Stimulated activated CD8-positive, alpha-beta memory T cell treated with anti-CD3 and anti-CD28 coated beads, Interleukin-7, amount 100 ng/mL, for 24 hours (primary cell): ENCODE data around the gene NDUFA7.
"Not testable (repeated sequence)": the region's sequence is repeated elsewhere in the genome, so short reads cannot be mapped to it uniquely, and the experiment has no call there.

ENCODE experiments used
- DNase-seq: peaks from one replicate; pipeline ENCODE4 v3.0.0-alpha.2; 2020; ENCODE audit warnings: low read depth

NDUFA7 gene

DNA sequence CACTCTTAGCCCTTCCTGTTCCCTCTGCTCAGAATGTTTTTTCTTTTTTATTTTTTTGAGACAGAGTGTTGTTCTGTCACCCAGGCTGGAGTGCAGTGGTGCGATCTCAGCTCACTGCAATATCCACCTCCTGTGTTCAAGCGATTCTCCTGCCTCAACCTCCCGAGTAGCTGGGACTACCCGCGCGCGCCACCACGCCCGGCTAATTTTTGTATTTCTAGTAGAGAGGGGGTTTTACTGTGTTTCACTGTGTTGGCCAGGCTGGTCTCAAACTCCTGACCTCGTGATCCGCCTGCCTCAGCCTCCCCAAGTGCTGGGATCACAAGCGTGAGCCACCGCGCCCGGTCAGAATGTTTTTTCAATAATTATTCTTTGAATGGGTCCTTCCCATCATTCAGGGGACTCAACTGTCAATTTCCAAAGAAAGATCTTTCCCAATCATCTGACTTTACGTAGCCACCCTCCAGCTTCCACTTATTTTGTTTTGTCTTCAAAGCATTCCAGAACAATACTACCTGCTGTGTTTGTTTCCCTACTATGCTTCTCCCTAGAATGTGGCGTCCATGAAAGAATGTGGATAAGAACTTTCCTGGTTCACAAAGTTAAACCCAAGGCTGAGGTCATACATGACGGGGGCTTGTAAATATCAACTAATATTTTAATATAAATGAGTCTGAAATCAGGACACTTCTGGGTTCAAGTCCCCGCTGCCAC, 1.2 kb downstream of the NDUFA7 start:
- DNase-seq: no peak

DNA sequence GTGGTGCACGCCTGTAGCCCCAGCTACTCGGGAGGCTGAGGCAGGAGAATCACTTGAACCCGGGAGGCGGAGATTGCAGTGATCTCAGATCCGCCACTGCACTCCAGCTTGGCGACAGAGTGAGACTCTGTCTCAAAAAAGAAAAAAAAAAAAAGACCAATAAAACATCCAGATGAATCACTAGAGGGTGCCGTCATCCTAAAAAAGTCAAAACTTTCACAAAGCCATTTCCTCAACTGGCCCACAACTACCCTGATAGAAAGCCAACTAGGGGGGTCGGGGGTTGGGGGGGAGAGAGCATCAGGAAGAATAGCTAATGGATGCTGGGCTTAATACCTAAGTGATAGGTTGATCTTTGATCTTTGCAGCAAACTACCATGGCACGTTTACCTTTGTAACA, 2.3 kb downstream of the NDUFA7 start:
- DNase-seq: not testable (repeated sequence)

DNA sequence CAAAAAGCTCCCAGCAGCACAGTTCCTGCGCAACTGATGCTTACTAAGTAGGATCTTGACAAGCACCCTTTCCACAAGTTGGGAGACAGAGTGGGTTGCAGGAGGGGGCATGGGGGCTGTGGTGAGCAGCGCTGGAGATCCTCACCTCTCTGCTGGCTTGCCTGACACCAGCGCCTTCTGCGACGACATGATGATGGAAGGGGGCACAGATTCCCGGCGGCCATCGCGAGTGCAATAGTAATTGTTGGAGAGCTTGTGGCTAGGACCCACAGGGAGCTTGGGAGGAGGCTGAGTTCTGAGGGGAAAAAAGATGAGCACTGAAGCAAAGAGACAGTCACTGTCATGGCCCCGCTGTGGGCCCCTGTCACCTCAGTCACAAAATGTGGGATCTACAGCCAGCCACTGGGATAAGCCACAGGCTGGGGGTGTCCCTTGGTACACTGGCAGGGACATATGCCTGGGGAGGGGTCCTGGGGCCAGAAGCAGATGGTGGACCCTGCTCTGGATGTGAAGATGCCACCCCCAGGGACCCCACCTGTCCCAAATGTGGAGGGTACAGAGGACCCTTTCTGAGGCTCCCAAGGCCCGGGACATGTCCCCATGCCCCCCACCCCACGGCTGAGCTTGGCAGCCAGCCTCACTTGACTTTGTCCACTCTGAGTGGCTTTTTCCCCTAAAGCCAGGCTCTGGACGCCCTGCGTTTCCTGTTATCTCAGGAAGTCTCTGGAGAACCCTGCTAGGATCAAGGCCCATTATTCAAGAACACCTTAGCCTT, 4.6 kb downstream of the NDUFA7 start:
- no peak for DNase-seq

DNA sequence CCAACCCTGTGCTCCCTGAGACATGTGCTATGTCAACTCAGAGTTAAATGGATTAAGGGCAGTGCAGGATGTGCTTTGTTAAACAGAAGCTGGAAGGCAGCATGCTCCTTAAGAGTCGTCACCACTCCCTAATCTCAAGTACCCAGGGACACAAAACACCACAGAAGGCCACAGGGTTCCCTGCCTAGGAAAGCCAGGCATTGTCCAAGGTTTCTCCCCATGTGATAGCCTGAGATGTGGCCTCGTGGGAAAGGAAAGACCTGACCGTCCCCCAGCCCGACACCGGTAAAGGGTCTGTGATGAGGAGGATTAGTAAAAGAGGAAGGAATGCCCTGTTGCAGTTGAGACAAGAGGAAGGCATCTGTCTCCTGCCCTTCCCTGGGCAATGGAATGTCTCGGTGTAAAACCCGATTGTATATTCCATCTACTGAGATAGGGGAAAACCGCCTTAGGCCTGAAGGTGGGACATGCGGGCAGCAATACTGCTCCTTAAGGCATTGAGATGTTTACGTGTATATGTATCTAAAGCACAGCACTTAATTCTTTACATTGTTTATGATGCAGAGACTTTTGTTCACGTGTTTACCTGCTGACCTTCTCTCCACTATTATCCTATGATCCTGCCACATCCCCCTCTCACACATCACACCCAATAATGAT, 6.1 kb downstream of the NDUFA7 start:
- DNase-seq: not testable (repeated sequence)

DNA sequence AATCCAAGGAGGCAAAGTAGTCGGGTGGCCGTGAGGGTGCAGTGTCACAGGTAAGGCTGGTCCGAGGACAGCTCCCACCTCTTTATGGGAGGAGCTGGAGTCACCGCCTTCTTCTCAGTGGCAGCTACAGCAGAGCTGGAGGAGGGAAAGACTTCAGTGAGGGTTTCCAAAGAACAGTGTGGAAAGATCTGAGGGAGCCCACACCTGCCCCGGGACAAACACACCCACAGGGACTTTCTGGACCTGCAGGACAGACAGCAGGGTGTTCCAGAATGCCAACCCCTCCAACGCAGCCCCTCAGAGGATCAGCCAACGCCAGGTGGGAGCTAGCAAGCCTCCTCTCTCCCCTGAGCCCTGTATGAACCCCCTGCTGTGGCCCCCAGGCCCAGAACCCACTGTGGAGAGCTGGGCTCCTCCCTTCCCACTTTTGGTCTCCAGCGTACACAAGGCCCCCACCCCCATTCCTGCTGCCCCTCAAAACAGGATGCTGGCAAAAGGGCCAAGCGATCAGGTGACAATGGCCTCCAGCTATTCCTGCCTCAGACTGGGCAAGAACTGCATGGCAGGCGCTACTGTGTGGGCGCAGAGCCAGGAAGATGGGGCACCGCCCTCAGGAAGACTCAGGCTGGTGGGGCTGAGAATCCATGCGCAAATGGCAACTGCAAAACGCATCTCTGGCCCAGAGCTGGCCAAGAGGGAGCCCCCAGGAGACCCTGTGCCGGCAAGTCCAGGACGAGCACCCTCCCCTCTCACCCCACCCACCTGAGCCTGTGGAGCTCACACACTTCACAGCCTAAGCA, 9.5 kb downstream of the NDUFA7 start:
- DNase-seq: no peak

DNA sequence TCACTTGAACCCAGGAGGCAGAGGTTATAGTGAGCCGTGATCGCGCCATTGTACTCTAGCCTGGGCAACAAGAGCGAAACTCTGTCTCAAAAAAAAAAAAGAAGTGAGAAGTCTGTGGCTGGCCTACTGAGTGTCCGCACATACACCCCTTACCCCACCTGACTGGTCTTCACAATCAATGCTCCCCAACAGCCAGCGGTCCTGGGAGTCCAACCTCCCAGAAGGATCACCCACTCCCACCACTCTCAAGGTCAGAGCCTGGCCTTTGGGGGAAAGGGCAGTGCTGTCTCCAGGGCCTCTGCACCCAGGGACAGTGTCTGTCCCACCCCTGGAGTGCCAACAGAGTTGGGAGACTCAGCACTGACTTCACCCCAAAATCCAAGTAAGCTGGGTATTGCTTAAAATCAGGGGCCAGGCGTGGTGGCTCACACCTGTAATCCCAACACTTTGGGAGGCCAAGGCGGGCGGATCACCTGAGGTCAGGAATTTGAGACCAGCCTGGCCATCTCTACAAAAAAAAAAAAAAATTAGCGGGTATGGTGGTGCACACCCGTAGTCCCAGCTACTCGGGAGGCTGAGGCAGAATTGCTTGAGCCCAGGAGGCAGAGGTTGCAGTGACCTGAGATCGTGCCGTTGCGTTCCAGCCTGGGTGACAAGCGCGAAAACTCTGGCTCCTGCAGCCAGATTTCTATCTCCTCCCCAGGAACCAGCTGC, 10.7 kb downstream of the NDUFA7 start:
- DNase-seq: no peak

DNA sequence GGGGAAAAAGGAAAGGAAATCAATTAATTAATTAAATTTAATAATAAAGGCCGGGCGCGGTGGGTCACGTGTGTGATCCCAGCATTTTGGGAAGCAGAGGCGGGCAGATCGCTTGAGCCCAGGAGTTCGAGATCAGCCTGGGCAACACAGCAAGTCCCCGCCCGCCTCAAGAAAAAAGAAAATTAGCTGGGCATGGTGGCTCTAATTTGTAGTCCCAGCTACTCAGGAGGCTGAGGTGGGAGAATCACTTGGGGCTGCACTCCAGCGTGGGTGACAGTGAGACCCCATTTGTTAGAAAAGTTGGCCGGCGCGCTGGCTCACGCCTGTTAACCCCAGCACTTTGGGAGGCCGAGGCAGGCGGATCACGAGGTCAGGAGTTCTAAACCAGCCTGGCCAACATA, 12.3 kb downstream of the NDUFA7 start:
- no peak for DNase-seq

DNA sequence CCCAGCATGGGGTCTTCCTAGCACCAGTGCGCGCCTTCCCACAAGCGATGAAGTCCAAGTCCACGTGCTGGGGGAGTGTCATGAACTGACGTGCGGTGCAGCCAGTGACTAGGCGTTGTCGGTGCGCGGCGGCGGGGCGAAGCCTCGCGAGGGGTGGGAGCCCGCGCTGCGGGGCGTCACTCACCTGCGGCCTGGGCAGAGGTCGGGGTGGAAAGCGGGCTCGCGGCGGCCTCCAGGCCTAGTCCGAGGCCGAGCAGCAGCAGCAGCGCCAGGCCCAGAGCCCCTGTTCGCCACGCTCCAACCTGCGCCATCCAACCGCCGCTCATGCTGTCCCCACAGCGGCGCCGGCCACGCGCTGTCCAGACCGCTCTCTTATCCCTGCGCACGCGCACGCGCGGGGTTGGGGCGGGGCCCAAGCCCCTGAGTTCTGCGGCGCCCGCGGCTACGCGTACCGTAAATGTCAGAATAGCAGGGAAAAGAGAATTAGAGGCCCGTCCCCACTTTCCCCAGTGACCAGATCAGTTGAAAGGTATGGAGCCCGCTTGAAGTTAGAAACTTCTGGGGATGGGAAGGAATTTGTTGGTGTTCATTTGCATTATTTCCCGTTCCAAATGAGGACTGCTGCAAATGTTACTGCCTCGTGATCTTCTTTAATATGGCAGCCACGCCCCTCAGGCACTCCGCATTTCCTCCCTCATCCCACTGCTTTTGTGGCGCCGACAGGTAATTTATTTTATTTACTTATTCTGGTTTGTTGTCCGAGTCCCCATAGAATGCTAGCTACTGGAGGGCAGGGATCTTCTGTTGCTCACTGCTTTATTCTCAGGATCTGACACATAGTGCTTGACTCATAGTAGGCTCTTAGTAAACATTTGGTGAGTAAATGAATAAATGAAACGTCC, 13.0 kb downstream of the NDUFA7 start, which contains the start of gene CD320:
Gene CD320, minus strand, starts transcription at position 394 of the 902 bp plus-strand sequence. Its CDS starts 68 bp downstream, at position 326.
- peak; percentile 72 for DNase-seq

DNA sequence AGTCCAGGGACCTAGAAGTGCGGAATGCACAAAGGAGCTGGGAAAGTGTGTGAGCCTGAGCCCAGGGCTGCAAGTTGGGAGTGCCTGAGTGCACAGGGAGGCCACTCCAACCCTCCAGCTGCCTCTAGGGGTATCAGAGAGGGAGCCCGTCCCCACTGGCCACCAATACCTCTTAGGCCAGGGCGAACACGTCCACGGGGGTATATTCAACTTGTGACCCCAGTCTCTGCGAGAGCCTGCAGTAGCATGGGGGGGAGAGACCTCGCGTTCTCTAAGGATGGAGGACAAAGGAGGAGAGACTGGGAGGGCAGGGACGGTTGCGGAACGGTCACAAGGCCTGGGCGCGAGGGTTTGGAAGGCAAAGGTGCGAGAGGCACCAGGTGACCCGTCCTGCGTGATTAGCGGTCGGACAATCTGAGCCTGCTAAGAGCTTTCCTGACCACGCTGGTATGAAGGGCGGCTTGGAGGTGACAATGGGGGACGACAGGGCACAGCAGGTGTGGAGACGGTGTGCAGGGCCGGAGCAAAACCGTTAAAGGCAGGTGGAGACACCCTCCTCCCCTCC, 13.7 kb downstream of the NDUFA7 start:
- no peak for DNase-seq

DNA sequence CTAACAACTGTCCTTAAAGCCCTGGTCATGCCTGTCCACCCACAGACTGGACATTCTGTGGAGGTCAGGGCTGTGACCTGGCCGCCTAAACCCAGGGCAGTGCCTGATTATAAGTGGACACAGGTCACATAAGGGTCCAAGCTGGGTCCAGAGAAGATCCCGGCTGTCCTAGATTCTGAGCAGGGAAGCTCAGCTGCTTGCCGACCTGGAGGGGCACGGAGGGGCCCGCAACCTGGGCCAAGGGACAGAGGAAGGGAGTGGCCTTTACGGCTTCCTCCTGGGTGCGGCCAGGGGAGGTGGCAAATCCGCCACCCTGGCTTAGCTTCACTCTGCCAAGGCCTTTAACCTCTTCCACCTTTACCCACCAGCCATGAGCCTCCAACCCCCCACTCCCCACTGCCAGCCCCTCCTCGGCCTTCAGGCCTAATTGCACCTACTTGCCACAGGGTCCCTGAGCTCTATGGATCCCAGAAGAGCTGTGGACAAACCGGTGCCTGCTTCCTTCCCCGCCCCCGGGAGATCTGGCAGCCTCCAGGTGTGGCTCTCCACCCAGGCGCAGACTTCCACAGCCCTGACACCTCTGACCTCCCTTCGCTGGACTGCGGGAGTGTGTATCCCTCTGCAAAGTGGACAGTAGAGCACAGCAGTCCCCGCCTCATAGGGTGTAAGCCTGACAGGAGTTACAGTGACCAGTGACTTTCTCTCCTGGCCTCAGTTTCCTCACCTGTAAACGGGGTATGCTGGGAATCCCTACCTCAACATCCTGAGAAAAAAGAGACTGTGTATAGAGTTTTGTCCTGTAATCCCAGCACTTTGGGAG, 14.7 kb downstream of the NDUFA7 start:
- DNase-seq: no peak

DNA sequence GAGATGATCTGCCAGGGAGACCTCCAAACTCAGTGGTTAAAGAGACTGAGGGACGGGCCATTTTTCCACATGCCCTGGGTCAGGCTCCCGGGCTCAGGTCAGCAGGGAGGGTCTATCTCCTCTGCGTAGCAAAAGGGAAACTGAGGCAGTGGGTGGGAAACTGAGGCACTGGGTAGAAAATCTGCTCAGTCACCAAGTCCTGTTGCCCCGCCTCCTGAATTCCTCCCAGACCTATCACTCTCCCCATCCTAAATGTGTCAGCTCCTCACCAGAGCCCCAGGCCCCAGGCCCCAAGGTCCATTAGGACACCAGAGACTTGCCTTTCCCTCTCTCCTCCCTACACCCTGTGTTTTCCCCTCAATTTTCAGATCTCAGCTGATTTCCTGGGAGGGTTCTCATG, 15.4 kb downstream of the NDUFA7 start:
- no peak for DNase-seq

DNA sequence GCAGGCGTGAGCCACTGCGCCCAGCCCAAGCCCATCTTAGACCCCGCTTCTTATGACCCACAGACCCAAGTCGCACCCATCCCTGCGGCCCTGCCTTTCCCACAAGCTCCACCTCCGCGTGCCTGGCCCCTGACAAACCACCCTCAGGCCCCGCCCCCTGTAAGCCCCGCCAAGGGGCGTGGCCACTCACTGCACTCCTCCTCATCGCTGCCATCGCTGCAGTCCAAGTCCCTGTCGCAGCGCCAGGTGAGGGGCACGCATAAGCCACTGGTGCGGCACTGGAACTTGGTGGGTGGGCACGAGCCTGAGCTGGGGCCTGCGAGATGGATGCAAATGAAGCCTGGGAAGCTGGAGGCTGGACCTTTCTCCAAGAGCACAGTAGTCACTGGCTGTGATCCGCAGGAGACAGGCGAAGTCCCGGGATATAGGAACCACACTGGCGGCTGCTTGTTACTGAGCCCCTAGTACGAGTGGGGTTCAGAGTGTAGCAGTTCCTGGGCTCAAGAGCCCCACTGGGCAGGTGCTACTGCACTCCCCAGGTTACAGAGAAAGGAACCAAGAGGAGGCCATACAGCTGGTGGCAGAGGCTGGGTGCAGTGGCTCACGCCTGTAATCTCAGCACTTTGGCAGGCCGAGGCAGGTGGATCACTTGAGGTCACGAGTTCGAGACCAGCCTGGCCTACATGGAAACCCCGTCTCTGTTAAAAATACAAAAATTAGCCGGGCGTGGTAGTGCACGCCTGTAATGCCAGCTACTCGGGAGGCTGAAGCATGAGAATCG, 16.1 kb downstream of the NDUFA7 start:
- DNase-seq: no peak

DNA sequence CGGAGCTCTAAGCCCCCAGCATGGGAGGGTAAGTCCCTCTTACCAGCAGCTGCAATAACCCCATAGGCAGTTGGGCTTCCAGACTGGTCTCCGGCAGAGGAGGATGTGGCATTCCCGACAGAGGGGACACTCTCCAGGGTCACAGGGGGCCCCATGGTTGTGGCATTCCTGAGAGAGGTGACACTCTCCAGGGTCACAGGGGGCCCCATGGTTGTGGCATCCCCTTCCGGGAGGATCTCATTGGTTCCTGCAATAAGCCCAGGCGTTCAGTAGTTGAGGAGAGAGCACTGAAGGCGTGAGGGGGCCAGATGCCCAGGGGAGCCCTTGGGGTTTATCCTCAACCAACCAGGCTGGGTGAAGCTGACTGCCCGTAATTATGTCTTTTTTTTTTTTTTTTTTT, 18.4 kb downstream of the NDUFA7 start:
- DNase-seq: no peak

DNA sequence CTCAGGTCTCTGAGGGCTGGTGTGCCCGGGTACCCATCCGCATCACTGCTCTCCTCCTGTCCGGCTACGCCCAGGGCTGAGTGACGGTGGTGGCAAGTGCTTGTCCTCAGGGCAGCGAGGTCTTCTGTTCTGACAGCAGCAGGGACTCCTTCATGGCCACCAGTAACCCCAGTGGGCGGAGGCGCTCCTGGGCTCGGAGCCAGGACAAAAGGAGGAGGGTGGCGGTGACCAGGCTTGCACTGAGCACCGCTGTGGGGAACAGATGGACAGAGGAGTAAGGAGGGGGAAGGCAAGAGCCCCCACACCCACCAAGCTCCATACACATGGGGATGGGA, 18.9 kb downstream of the NDUFA7 start:
- no peak for DNase-seq

DNA sequence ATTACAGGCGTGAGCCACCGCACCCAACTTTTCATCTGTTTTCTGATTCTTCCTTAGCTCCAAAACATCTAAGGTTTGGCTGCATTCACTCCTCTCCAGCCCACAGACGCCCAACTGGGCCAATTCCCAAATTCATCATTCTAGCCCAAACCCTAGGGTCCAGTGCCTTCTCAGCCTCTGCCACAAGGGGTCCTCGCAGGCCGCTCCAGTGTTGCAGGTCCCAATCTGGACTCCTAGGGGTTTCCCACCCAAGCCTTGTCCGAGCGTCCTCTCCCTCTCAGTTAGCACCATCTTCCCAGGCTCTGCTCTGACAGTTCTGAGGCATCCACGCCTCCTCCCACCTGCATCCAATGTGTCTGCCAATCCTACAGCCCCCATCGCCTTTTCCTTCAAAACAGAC, 29.8 kb downstream of the NDUFA7 start:
- DNase-seq: not testable (repeated sequence)

DNA sequence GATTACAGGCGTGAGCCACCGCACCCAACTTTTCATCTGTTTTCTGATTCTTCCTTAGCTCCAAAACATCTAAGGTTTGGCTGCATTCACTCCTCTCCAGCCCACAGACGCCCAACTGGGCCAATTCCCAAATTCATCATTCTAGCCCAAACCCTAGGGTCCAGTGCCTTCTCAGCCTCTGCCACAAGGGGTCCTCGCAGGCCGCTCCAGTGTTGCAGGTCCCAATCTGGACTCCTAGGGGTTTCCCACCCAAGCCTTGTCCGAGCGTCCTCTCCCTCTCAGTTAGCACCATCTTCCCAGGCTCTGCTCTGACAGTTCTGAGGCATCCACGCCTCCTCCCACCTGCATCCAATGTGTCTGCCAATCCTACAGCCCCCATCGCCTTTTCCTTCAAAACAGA, 44.7 kb downstream of the NDUFA7 start:
- not testable (repeated sequence) for DNase-seq

DNA sequence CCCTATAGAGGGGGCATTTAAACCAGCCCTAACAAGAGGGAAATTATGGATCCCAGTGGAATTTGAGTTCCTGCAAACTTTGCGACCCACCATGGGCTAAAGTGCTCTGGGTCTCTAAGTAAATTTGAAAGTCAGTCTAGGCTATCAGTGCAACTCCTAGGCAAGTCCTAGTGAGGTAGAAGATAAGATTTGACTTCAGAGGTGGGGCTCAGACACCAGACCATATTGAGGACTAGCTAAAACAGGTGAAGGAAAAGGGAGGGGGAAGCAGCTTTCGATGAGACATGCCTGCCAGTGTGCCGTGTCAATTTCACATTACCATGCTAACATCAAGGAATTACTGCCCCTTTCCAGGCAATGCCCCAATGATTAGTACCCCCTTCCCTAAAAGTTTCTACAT, 51.5 kb downstream of the NDUFA7 start:
- no peak for DNase-seq

DNA sequence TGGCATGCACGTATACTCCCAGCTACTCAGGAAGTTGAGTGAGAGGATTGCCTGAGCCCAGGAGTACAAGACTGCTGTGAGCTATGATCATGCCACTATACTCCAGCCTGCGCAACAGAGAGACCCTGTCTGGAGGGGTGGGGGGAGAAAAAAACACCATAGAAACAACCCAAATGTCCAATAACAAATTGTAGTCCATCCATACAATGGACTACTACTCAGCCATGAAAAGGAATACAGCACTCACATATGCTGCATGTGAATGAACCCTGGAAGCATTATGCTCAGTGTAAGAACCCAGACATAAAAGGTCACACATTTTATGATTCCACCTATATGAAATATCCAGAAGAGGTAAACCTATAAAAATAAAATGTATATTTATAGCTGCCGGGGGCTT, 55.3 kb downstream of the NDUFA7 start:
- DNase-seq: no peak

DNA sequence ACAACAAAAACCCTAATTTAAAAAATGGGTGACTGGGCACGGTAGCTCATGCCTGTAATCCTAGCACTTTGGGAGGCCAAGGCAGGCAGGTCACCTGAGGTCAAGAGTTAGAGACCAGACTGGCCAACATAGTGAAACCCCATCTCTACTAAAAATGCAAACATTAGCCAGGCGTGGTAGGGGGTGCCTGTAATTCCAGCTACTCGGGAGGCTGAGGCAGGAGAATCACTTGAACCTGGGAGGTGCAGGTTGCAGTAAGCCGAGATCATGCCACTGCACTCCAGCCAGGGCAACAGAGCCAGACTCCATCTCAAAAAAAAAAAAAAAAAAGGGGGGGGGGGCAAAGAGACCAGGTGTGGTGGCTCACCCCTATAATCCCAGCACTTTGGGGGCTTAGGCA, 56.9 kb downstream of the NDUFA7 start:
- DNase-seq: not testable (repeated sequence)
